Gastrocnemius medialis (tissue), 4 donors: ENCODE data around the gene CES4A.

Experiments used
- POLR2A ChIP-seq, 2 donors: fragments of 450-650 bp; IDR thresholded peaks; one replicate each; pipeline ENCODE4 v1.6.1; 2017; ENCODE audit warnings: antibody characterized with exemption in 2 of 2, mild to moderate bottlenecking in 2 of 2, moderate library complexity in 2 of 2
- TF ChIP-seq, protein P1 (sequence below), 5 experiments: fragments of 450-650 bp in 3 of 5; fragments of 200-600 bp in 2 of 5; sonication (generic) in 2 of 5; IDR thresholded peaks in 4 of 5; conservative IDR thresholded peaks in 1 of 5; 1 replicate in 4 of 5; 2 replicates in 1 of 5; pipeline ENCODE4 v1.5.1; 2016 to 2019; ENCODE audit warnings: antibody characterized with exemption in 5 of 5, mild to moderate bottlenecking in 3 of 5, moderate library complexity in 3 of 5

DNA sequence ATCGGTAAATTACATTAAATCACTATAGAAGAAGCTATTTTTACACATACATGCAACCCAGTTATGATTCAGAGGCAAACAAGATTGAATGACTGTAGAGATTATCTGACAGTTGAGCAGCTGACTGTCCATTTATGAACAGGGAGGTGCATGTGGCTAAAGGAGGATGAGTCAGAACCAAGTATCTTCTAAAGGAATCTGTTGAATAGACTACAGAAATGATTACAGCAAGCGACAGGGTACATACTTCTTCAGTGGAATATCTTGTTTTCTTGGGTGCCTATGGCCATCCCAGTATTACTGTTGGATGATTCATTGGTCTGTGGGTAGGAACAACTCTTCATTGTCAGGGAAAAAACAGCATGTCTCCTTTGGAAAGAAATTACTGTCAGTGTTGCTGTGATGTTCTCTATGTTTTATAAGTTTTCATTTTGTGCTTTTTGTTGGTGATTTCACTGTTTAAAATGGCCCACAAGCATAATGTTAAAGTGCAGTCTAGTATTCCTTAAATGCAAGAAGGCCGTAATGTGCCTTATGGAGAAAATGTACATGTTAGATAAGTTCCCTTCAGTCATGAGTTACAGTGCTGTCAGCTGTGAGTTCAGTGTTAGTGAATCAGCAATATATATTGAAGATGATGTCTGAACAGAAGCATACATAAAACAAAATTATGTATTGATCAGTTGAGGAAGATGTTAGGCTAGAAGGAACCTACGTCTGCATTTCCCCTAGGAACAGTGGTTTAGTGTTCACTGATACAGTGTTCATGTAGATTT lies 67.5 kb downstream of the CES4A start:
- no peak for TF ChIP-seq POLR2A (IDR thresholded peaks at IDR 0.05)
- TF ChIP-seq, protein P1, sequence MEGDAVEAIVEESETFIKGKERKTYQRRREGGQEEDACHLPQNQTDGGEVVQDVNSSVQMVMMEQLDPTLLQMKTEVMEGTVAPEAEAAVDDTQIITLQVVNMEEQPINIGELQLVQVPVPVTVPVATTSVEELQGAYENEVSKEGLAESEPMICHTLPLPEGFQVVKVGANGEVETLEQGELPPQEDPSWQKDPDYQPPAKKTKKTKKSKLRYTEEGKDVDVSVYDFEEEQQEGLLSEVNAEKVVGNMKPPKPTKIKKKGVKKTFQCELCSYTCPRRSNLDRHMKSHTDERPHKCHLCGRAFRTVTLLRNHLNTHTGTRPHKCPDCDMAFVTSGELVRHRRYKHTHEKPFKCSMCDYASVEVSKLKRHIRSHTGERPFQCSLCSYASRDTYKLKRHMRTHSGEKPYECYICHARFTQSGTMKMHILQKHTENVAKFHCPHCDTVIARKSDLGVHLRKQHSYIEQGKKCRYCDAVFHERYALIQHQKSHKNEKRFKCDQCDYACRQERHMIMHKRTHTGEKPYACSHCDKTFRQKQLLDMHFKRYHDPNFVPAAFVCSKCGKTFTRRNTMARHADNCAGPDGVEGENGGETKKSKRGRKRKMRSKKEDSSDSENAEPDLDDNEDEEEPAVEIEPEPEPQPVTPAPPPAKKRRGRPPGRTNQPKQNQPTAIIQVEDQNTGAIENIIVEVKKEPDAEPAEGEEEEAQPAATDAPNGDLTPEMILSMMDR (IDR thresholded peaks at IDR 0.05 in 4 of 5, conservative IDR thresholded peaks at IDR 0.05 in 1 of 5): no peak
